HEK293 (cell line): ENCODE data around the gene ATP23.

Experiments used
- CTCF ChIA-PET: fragments of 350-600 bp; formaldehyde crosslinking; extraction: SDS; loops from one replicate; lab custom pipeline; 2021; ENCODE audit warnings: antibody characterized with exemption; lab: Yijun Ruan, JAX
- POLR2A ChIA-PET: fragments of 300-600 bp; formaldehyde crosslinking; extraction: SDS; loops from one replicate; lab custom pipeline; 2020; ENCODE audit warnings: antibody characterized with exemption, inconsistent platforms; lab: Yijun Ruan, JAX
- H3K27ac ChIP-seq: fragments of 200-500 bp; sonication (Bioruptor generic); 2 replicates; pipeline ENCODE4 v1.5.1; 2014; ENCODE audit warnings: low read depth, low read length, control low read depth, inconsistent platforms; ENCODE audit errors: extremely low read depth
- H3K36me3 ChIP-seq, 2 experiments: fragments of 200-500 bp in 1 of 2; sonication (Bioruptor generic) in 1 of 2; 1 replicate in 1 of 2; 2 replicates in 1 of 2; pipeline ENCODE4 v1.5.1; 2014 to 2017; ENCODE audit warnings: inconsistent platforms in 2 of 2, low read length in 2 of 2; ENCODE audit not compliant: control insufficient read depth in 2 of 2, insufficient read depth in 1 of 2
- H3K4me1 ChIP-seq: fragments of 200-500 bp; sonication (Bioruptor generic); 2 replicates; pipeline ENCODE4 v1.5.1; 2014; ENCODE audit warnings: mild to moderate bottlenecking, low read length, inconsistent platforms; ENCODE audit not compliant: control insufficient read depth, insufficient read depth
- H3K4me3 ChIP-seq: 2 replicates; pipeline ENCODE4 v1.5.1; 2011; ENCODE audit warnings: low read depth, mild to moderate bottlenecking, control low read depth, low read length, moderate library complexity
- H3K9me3 ChIP-seq: fragments of 200-500 bp; sonication (Bioruptor generic); 2 replicates; pipeline ENCODE4 v1.5.1; 2014; ENCODE audit warnings: low read depth, low read length, inconsistent platforms; ENCODE audit not compliant: control insufficient read depth, insufficient read depth
- HOXA7 ChIP-seq: sonication (generic); formaldehyde crosslinking; IDR thresholded peaks from 2 replicates; pipeline ENCODE4 v1.8.1; 2022; ENCODE audit warnings: missing genetic modification reagents, borderline replicate concordance
- KLF9 ChIP-seq: fragments of 450-650 bp; formaldehyde crosslinking; IDR thresholded peaks from 2 replicates; pipeline ENCODE4 v1.5.1; 2016; ENCODE audit warnings: missing biosample characterization, missing genetic modification characterization, low read depth
- OSR2 ChIP-seq: fragments of 450-650 bp; formaldehyde crosslinking; IDR thresholded peaks from 2 replicates; pipeline ENCODE4 v1.5.1; 2016; ENCODE audit warnings: missing biosample characterization, missing genetic modification characterization
- ZBTB49 ChIP-seq: fragments of 450-650 bp; formaldehyde crosslinking; IDR thresholded peaks from 2 replicates; pipeline ENCODE4 v1.5.1; 2016; ENCODE audit warnings: missing biosample characterization, missing genetic modification characterization, low read depth
- ZNF114 ChIP-seq: fragments of 450-650 bp; formaldehyde crosslinking; IDR thresholded peaks from 2 replicates; pipeline ENCODE4 v1.5.0; 2017; ENCODE audit warnings: missing biosample characterization, missing genetic modification characterization
- ZNF223 ChIP-seq: fragments of 450-650 bp; formaldehyde crosslinking; IDR thresholded peaks from 2 replicates; pipeline ENCODE4 v1.5.1; 2016; ENCODE audit warnings: missing biosample characterization, missing genetic modification characterization
- ZNF558 ChIP-seq: fragments of 450-650 bp; formaldehyde crosslinking; IDR thresholded peaks from 2 replicates; pipeline ENCODE4 v1.5.1; 2016; ENCODE audit warnings: missing biosample characterization, missing genetic modification characterization
- ZNF629 ChIP-seq: fragments of 450-650 bp; formaldehyde crosslinking; IDR thresholded peaks from 2 replicates; pipeline ENCODE4 v1.5.1; 2017; ENCODE audit warnings: missing biosample characterization, missing genetic modification characterization
- ZNF664 ChIP-seq: fragments of 450-650 bp; formaldehyde crosslinking; IDR thresholded peaks from 2 replicates; pipeline ENCODE4 v1.5.1; 2016; ENCODE audit warnings: missing biosample characterization, missing genetic modification characterization
- ZNF768 ChIP-seq: fragments of 450-650 bp; formaldehyde crosslinking; IDR thresholded peaks from 2 replicates; pipeline ENCODE4 v1.5.1; 2018; ENCODE audit warnings: missing biosample characterization, mild to moderate bottlenecking, missing genetic modification characterization
- TF ChIP-seq, protein P1 (sequence below): fragments of 450-650 bp; formaldehyde crosslinking; IDR thresholded peaks from 2 replicates; pipeline ENCODE4 v1.5.1; 2016; ENCODE audit warnings: missing biosample characterization, missing genetic modification characterization, low read depth
- TF ChIP-seq, protein P2 (sequence below): fragments of 450-650 bp; formaldehyde crosslinking; IDR thresholded peaks from 2 replicates; pipeline ENCODE4 v1.5.1; 2016; ENCODE audit warnings: missing biosample characterization, missing genetic modification characterization
- TF ChIP-seq, protein P3 (sequence below): IDR thresholded peaks from 2 replicates; pipeline ENCODE4 v1.6.1; 2011; ENCODE audit warnings: mild to moderate bottlenecking, low read depth, low read length, borderline replicate concordance
- TF ChIP-seq, protein P4 (sequence below): fragments of 450-650 bp; formaldehyde crosslinking; IDR thresholded peaks from 2 replicates; pipeline ENCODE4 v1.5.1; 2016; ENCODE audit warnings: missing biosample characterization, missing genetic modification characterization
- TF ChIP-seq, protein P5 (sequence below): fragments of 450-650 bp; formaldehyde crosslinking; IDR thresholded peaks from 2 replicates; pipeline ENCODE4 v1.5.1; 2017; ENCODE audit warnings: missing biosample characterization, missing genetic modification characterization
- TF ChIP-seq, protein P6 (sequence below): fragments of 450-650 bp; formaldehyde crosslinking; IDR thresholded peaks from 2 replicates; pipeline ENCODE4 v1.5.1; 2016; ENCODE audit warnings: missing biosample characterization, missing genetic modification characterization

Gene ATP23

GRCh38 chr12:57909611-57910010, 31.8 kb upstream of the ATP23 start:
- H3K36me3 ChIP-seq = no peaks in the 10 kb centered on the region
- H3K4me3 ChIP-seq = no peak overlapping the region
- ChIA-PET POLR2A (no interaction called here), CTCF (interaction anchor here (1.1 kb wide), 1 partner anchor 77 kb away, joined by 7 read pairs; no protein-coding TSS in a partner anchor)
- no peaks in the 10 kb centered on the region for H3K9me3 ChIP-seq
- H3K27ac ChIP-seq = no peak overlapping the region
- TF ChIP-seq, protein P1, sequence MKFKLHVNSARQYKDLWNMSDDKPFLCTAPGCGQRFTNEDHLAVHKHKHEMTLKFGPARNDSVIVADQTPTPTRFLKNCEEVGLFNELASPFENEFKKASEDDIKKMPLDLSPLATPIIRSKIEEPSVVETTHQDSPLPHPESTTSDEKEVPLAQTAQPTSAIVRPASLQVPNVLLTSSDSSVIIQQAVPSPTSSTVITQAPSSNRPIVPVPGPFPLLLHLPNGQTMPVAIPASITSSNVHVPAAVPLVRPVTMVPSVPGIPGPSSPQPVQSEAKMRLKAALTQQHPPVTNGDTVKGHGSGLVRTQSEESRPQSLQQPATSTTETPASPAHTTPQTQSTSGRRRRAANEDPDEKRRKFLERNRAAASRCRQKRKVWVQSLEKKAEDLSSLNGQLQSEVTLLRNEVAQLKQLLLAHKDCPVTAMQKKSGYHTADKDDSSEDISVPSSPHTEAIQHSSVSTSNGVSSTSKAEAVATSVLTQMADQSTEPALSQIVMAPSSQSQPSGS = no peak
- TF ChIP-seq KLF9 (tag by site-specific recombination) (no peak), ZNF114 (tag by site-specific recombination) (no peak), OSR2 (tag by site-specific recombination) (no peak), HOXA7 (CRISPR knock-in tag) (no peak), ZNF664 (tag by site-specific recombination) (no peak), ZBTB49 (tag by site-specific recombination) (no peak), ZNF768 (no peak), ZNF558 (tag by site-specific recombination) (no peak), ZNF223 (tag by site-specific recombination) (no peak), ZNF629 (tag by site-specific recombination) (no peak)
- TF ChIP-seq, protein P2, sequence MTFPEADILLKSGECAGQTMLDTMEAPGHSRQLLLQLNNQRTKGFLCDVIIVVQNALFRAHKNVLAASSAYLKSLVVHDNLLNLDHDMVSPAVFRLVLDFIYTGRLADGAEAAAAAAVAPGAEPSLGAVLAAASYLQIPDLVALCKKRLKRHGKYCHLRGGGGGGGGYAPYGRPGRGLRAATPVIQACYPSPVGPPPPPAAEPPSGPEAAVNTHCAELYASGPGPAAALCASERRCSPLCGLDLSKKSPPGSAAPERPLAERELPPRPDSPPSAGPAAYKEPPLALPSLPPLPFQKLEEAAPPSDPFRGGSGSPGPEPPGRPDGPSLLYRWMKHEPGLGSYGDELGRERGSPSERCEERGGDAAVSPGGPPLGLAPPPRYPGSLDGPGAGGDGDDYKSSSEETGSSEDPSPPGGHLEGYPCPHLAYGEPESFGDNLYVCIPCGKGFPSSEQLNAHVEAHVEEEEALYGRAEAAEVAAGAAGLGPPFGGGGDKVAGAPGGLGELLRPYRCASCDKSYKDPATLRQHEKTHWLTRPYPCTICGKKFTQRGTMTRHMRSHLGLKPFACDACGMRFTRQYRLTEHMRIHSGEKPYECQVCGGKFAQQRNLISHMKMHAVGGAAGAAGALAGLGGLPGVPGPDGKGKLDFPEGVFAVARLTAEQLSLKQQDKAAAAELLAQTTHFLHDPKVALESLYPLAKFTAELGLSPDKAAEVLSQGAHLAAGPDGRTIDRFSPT (tag by site-specific recombination) = no peak
- TF ChIP-seq, protein P3, sequence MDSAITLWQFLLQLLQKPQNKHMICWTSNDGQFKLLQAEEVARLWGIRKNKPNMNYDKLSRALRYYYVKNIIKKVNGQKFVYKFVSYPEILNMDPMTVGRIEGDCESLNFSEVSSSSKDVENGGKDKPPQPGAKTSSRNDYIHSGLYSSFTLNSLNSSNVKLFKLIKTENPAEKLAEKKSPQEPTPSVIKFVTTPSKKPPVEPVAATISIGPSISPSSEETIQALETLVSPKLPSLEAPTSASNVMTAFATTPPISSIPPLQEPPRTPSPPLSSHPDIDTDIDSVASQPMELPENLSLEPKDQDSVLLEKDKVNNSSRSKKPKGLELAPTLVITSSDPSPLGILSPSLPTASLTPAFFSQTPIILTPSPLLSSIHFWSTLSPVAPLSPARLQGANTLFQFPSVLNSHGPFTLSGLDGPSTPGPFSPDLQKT = no peak
- TF ChIP-seq, protein P4, sequence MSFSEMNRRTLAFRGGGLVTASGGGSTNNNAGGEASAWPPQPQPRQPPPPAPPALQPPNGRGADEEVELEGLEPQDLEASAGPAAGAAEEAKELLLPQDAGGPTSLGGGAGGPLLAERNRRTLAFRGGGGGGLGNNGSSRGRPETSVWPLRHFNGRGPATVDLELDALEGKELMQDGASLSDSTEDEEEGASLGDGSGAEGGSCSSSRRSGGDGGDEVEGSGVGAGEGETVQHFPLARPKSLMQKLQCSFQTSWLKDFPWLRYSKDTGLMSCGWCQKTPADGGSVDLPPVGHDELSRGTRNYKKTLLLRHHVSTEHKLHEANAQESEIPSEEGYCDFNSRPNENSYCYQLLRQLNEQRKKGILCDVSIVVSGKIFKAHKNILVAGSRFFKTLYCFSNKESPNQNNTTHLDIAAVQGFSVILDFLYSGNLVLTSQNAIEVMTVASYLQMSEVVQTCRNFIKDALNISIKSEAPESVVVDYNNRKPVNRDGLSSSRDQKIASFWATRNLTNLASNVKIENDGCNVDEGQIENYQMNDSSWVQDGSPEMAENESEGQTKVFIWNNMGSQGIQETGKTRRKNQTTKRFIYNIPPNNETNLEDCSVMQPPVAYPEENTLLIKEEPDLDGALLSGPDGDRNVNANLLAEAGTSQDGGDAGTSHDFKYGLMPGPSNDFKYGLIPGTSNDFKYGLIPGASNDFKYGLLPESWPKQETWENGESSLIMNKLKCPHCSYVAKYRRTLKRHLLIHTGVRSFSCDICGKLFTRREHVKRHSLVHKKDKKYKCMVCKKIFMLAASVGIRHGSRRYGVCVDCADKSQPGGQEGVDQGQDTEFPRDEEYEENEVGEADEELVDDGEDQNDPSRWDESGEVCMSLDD = no peak
- TF ChIP-seq, protein P5, sequence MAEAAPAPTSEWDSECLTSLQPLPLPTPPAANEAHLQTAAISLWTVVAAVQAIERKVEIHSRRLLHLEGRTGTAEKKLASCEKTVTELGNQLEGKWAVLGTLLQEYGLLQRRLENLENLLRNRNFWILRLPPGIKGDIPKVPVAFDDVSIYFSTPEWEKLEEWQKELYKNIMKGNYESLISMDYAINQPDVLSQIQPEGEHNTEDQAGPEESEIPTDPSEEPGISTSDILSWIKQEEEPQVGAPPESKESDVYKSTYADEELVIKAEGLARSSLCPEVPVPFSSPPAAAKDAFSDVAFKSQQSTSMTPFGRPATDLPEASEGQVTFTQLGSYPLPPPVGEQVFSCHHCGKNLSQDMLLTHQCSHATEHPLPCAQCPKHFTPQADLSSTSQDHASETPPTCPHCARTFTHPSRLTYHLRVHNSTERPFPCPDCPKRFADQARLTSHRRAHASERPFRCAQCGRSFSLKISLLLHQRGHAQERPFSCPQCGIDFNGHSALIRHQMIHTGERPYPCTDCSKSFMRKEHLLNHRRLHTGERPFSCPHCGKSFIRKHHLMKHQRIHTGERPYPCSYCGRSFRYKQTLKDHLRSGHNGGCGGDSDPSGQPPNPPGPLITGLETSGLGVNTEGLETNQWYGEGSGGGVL (tag by site-specific recombination) = no peak
- TF ChIP-seq, protein P6, sequence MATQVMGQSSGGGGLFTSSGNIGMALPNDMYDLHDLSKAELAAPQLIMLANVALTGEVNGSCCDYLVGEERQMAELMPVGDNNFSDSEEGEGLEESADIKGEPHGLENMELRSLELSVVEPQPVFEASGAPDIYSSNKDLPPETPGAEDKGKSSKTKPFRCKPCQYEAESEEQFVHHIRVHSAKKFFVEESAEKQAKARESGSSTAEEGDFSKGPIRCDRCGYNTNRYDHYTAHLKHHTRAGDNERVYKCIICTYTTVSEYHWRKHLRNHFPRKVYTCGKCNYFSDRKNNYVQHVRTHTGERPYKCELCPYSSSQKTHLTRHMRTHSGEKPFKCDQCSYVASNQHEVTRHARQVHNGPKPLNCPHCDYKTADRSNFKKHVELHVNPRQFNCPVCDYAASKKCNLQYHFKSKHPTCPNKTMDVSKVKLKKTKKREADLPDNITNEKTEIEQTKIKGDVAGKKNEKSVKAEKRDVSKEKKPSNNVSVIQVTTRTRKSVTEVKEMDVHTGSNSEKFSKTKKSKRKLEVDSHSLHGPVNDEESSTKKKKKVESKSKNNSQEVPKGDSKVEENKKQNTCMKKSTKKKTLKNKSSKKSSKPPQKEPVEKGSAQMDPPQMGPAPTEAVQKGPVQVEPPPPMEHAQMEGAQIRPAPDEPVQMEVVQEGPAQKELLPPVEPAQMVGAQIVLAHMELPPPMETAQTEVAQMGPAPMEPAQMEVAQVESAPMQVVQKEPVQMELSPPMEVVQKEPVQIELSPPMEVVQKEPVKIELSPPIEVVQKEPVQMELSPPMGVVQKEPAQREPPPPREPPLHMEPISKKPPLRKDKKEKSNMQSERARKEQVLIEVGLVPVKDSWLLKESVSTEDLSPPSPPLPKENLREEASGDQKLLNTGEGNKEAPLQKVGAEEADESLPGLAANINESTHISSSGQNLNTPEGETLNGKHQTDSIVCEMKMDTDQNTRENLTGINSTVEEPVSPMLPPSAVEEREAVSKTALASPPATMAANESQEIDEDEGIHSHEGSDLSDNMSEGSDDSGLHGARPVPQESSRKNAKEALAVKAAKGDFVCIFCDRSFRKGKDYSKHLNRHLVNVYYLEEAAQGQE (tag by site-specific recombination) = no peak
- TF ChIP-seq, all 188 proteins: peak for 0
- H3K4me1 ChIP-seq = no peaks in the 10 kb centered on the region
